AG04449 (cell line): ENCODE data around the gene CNIH2.

Experiments used
- CTCF ChIA-PET: fragments of 350-600 bp; formaldehyde crosslinking; extraction: SDS; loops from one replicate; lab custom pipeline; 2021; ENCODE audit warnings: antibody characterized with exemption; lab: Yijun Ruan, JAX
- POLR2A ChIA-PET: fragments of 400-600, 350-600 bp; formaldehyde crosslinking; extraction: SDS; loops from one replicate; lab custom pipeline; 2020; ENCODE audit warnings: antibody characterized with exemption, inconsistent platforms; lab: Yijun Ruan, JAX
- DNase-seq: peaks from one replicate; pipeline ENCODE4 v3.0.0-alpha.2; 2010; ENCODE audit warnings: low read depth, low spot score
- H3K4me3 ChIP-seq: 2 replicates; pipeline ENCODE4 v1.5.1; 2011; ENCODE audit warnings: low read depth, mild to moderate bottlenecking, control low read depth, low read length
- TF ChIP-seq, protein P1 (sequence below): IDR thresholded peaks from one replicate; pipeline ENCODE4 v1.5.1; 2011; ENCODE audit warnings: mild to moderate bottlenecking, moderate library complexity, low read length, control low read depth, inconsistent platforms; ENCODE audit not compliant: insufficient read depth; ENCODE audit errors: missing control alignments

Gene CNIH2

DNA sequence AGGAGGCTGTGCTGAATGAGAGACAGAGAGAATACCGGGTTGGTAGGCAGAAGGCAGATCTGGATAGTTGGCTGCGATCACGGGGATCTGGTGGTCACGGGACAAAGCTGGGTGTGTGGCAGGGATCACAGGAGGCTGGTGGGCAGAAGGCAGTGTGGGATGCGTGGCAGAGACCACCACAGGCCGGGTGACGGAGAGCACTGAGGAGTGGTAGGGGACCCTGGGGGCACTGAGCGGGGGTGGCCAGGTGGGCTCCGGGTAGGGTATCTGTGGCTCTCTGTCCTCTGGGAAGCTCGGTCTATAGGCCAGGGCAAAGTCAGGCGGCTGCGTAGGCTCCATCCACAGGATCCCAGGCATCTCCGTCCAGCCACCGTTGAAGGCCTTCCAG is 37.5 kb downstream of the CNIH2 start:
- TF ChIP-seq, protein P1, sequence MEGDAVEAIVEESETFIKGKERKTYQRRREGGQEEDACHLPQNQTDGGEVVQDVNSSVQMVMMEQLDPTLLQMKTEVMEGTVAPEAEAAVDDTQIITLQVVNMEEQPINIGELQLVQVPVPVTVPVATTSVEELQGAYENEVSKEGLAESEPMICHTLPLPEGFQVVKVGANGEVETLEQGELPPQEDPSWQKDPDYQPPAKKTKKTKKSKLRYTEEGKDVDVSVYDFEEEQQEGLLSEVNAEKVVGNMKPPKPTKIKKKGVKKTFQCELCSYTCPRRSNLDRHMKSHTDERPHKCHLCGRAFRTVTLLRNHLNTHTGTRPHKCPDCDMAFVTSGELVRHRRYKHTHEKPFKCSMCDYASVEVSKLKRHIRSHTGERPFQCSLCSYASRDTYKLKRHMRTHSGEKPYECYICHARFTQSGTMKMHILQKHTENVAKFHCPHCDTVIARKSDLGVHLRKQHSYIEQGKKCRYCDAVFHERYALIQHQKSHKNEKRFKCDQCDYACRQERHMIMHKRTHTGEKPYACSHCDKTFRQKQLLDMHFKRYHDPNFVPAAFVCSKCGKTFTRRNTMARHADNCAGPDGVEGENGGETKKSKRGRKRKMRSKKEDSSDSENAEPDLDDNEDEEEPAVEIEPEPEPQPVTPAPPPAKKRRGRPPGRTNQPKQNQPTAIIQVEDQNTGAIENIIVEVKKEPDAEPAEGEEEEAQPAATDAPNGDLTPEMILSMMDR: no peak
- DNase-seq: no peak
- CTCF ChIA-PET: interaction anchor here (1.2 to 8.6 kb wide), 5 partner anchors 17 to 93 kb away, joined by 4 to 260 read pairs (median 129); partner anchors contain the start of genes B4GAT1, BRMS1, RIN1 and TMEM151A
- peak overlapping the region; percentile 91 for H3K4me3 ChIP-seq
- POLR2A ChIA-PET: interaction anchor here (1.0 to 4.1 kb wide), 3 partner anchors 10 to 26 kb away, joined by 5 to 64 read pairs (median 9); partner anchors contain the start of genes RIN1 and YIF1A

DNA sequence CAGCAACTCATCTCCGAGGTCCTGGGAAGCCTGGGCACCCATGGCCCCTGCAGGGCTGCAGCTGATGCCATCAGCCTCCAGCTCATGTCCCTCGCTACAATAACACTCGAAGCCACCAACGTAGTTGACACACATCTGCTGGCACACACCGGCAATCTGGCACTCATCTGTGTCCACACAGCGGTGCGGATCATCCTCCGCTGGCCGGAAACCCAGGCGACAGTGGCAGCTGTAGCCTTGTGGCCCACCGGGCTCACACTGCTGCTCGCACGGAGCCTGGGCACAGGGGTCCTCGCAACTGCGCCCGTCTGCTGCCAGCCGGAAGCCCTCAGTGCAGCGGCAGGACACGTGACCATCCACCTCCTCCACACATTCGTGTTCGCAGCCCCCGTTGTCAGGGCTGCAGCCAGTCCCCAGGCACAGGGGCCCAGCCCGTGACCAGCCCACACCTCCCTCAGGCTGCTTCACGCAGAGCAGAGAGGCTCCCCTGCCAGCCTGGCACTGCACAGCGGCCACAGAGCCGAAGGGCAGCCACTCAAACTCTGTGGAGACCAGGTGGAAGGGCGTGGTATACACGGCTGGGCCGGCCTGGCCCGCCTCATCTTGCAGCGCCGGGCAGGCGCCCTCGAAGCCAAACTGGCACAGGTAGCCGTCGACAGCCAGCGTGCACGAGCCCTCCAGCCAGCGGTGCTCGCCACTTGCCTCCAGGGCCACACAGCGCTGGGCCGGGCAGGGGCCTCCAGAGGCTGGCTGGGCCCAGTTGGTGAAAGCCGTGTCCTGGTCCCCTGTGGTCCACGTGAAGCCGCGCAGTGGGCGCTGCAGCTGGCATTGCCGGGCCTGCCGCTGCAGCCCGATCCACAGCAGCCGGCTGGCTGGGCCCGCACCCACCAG is 38.2 kb downstream of the CNIH2 start:
- POLR2A ChIA-PET: interaction anchor here (0.8 to 4.1 kb wide), 8 partner anchors 10 to 32 kb away, joined by 3 to 64 read pairs (median 8); partner anchors contain the start of genes BRMS1, RIN1, TMEM151A and YIF1A
- TF ChIP-seq, protein P1: no peak
- no peak for DNase-seq
- CTCF ChIA-PET: interaction anchor here (1.0 to 8.6 kb wide), 13 partner anchors 11 to 123 kb away, joined by 3 to 260 read pairs (median 12); partner anchors contain the start of genes B4GAT1, BRMS1, MRPL11 and RAB1B
- peak overlapping the region; percentile 91 for H3K4me3 ChIP-seq

DNA sequence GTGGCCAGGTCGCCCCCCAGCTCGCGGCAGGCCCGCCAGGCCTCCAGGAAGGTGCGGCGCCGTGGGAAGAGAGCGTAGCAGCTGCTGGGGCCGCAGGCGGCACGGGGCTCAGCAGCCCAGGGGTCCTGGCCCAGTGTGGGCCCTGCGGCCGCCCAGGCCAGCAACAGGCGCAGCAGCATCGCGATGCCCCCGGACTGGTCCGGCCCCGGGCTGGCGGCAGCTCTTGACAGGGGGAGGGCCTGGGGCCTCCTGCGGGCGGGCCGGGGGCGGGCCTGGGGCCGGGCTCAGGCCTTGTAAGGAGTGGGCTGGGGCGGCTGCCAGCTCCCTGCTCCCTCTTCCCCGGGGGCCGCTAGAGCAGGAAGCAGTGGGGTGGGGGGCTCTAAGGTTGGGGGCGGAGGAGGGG is 38.9 kb downstream of the CNIH2 start, which contains the start of gene CD248:
Gene CD248 (minus strand): TSS at position 196 of the 403 bp plus-strand sequence. CDS start 17 bp downstream, at position 179.
- DNase-seq: no peak
- TF ChIP-seq, protein P1: no peak
- POLR2A ChIA-PET: interaction anchor here (0.8 to 4.1 kb wide), 7 partner anchors 9 to 31 kb away, joined by 3 to 64 read pairs (median 8); partner anchors contain the start of genes BRMS1, RIN1, TMEM151A and YIF1A
- CTCF ChIA-PET: interaction anchor here (0.7 to 2.7 kb wide), 9 partner anchors 10 to 122 kb away, joined by 3 to 14 read pairs (median 6); partner anchors contain the start of genes MRPL11, RAB1B and RIN1
- H3K4me3 ChIP-seq: peak within 1 kb of the TSS; percentile 91

DNA sequence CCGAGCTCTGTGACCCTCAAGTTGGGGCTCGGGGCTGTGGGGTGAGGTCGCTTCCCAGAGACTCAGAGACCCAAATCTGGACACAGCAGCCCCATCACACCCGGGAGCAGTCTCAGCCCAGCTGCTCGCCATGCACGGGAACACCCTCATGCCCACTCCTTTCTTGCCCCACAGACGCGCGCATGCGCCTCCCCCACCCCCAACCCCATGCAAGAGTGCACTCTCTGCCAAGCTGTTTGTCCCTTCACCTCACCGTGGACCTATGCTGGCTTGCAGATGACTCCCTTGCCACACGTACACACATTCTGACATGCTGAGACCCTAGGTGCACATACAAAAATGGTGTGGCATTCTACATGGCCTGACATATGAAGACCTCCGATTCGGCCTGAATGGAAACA is 39.3 kb downstream of the CNIH2 start:
- peak overlapping the region; percentile 38 for H3K4me3 ChIP-seq
- TF ChIP-seq, protein P1: no peak
- no peak for DNase-seq
- POLR2A ChIA-PET: interaction anchor here (0.8 to 4.1 kb wide), 7 partner anchors 8 to 31 kb away, joined by 3 to 64 read pairs (median 8); partner anchors contain the start of genes BRMS1, RIN1, TMEM151A and YIF1A
- CTCF ChIA-PET: interaction anchor here (0.6 to 2.7 kb wide), 11 partner anchors 10 to 122 kb away, joined by 3 to 14 read pairs (median 6); partner anchors contain the start of genes MRPL11, RAB1B and RIN1

DNA sequence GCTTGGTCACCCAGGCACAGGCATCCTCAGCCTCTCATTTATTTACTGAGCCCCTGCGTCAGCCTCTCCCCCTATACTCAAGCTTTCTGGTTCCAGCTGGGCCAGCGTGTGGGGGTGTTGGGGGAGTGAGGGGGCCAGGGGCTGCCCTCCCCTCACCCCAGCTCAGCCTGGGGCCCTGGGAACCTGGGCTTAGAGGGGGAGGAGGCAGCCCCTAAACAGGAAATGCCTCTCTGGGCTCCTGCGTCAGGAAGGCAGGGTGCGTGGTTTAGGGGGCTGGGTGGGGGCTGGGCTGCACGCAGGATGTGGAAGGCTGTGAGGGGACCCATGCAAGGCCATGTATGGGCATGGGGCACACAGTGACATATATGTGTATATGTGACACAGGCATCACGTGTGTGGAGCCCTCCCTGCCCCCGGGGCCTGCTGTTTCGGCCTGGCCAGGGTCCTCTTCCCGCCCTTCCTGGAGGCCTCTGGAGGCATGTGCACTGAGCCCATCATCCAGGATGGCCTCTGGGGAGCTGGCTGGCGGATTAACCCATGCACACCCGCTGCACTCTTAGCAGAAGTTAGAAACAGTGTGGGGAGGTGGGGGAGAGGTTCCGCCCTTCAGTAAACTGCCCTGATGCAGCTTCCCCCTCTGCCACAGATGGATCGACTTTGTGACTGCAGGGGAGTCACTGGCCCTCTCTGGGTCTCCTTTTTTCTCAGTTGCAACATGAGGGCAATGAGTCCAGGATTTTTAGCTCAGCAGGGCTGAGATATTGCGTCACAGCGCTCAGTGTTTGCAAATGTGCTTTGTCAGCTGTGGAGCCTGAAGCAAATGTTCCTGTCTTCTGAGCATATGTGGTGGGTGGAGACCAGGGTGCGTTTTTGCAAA is 40.0 kb downstream of the CNIH2 start:
- H3K4me3 ChIP-seq: peak overlapping the region; percentile 36
- POLR2A ChIA-PET: interaction anchor here (0.6 to 4.1 kb wide), 6 partner anchors 8 to 39 kb away, joined by 3 to 64 read pairs (median 8); partner anchors contain the start of genes RIN1 and YIF1A
- CTCF ChIA-PET: interaction anchor here (0.6 to 2.7 kb wide), 10 partner anchors 9 to 121 kb away, joined by 3 to 14 read pairs (median 6); partner anchors contain the start of genes MRPL11 and RIN1
- TF ChIP-seq, protein P1: no peak
- no peak for DNase-seq
